HG02938 (cell line): ENCODE data around the gene METAP1.
"Not testable (repeated sequence)": the region's sequence is repeated elsewhere in the genome, so short reads cannot be mapped to it uniquely, and the experiment has no call there.

Experiments
- ATAC-seq: cut with Tn5 transposase; IDR thresholded peaks from one replicate; pipeline ENCODE4 v1.9.1; 2021; ENCODE audit warnings: mild to moderate bottlenecking, moderate library complexity; ENCODE audit not compliant: unreplicated experiment

The METAP1 gene

GRCh38 chr4:99054428-99054994, 59.0 kb downstream of the METAP1 start:
- ATAC-seq, result peak; percentile 53

GRCh38 chr4:99058228-99058627, 62.7 kb downstream of the METAP1 start:
- ATAC-seq, result no peak

- ATAC-seq, result no peak
Measured at GRCh38 chr4:99059550-99059949, 64.0 kb downstream of the METAP1 start.

- no peak for ATAC-seq
Measured at GRCh38 chr4:99061048-99061700, 65.7 kb downstream of the METAP1 start.

GRCh38 chr4:99062120-99062519, 66.6 kb downstream of the METAP1 start:
- ATAC-seq, result no peak

- ATAC-seq, result not testable (repeated sequence)
Measured at GRCh38 chr4:99065521-99065920, 70.0 kb downstream of the METAP1 start.

GRCh38 chr4:99067617-99068016, 72.1 kb downstream of the METAP1 start:
- ATAC-seq, result no peak

- ATAC-seq, result no peak
Measured at GRCh38 chr4:99071159-99071558, 75.6 kb downstream of the METAP1 start.

- no peak for ATAC-seq
Measured at GRCh38 chr4:99074816-99075215, 79.3 kb downstream of the METAP1 start.

GRCh38 chr4:99076292-99076976, 80.9 kb downstream of the METAP1 start:
- no peak for ATAC-seq

- no peak for ATAC-seq
Measured at GRCh38 chr4:99077177-99077576, 81.7 kb downstream of the METAP1 start.

GRCh38 chr4:99078336-99078735, 82.8 kb downstream of the METAP1 start:
- ATAC-seq, result no peak

- no peak for ATAC-seq
Measured at GRCh38 chr4:99078931-99079624, 83.6 kb downstream of the METAP1 start.

GRCh38 chr4:99079625-99080295, 84.2 kb downstream of the METAP1 start:
- no peak for ATAC-seq

GRCh38 chr4:99080869-99081268, 85.3 kb downstream of the METAP1 start:
- ATAC-seq, result not testable (repeated sequence)

GRCh38 chr4:99082192-99082591, 86.7 kb downstream of the METAP1 start:
- ATAC-seq, result no peak

- no peak for ATAC-seq
Measured at GRCh38 chr4:99084595-99084994, 89.1 kb downstream of the METAP1 start.

- peak; percentile 30 for ATAC-seq
Measured at GRCh38 chr4:99088023-99088449, 92.5 kb downstream of the METAP1 start.

- ATAC-seq, result peak; percentile 90
Measured at GRCh38 chr4:99088481-99089365, 93.2 kb downstream of the METAP1 start, which contains the start of gene ADH5. Gene ADH5 (minus strand): TSS chr4:99088788. CDS start chr4:99088700, 88 bp downstream.
